ENCODE data around the gene ZNF576. TPM values are rescaled to one million over a fixed set of nuclear protein-coding genes. Genes with fewer than 3 reads are reported as not detected.

The ZNF576 gene
- total and polyA plus RNA-seq, 9 of the 15 experiments (the other 6 are each of a cell fraction or from before 2014, with no cell fraction given) = 6.8 to 18.2 (median 12.2) TPM

- TF ChIP-seq ZNF311 (CRISPR knock-in tag; IDR thresholded peaks at IDR 0.05) (no peak), NFXL1 (CRISPR knock-in tag; IDR thresholded peaks at IDR 0.05) (no peak), SAFB2 (IDR thresholded peaks at IDR 0.05; ENCODE audit: borderline replicate concordance, low read depth, low read length, severe bottlenecking) (no peak), JUN (IDR thresholded peaks at IDR 0.05; ENCODE audit: borderline replicate concordance, low read depth, low read length) (no peak), JUN (CRISPR knock-in tag; IDR thresholded peaks at IDR 0.05; ENCODE audit: borderline replicate concordance) (no peak), SP2 (IDR thresholded peaks at IDR 0.05; ENCODE audit: extremely low read depth, low read depth, low read length, poor library complexity, severe bottlenecking) (no peak), NUFIP1 (IDR thresholded peaks at IDR 0.05; ENCODE audit: partially characterized antibody) (no peak), KAT8 (IDR thresholded peaks at IDR 0.05; ENCODE audit: low read depth) (no peak), RFX7 (CRISPR knock-in tag; IDR thresholded peaks at IDR 0.05) (no peak), RBM15 (IDR thresholded peaks at IDR 0.05; ENCODE audit: insufficient read depth, low read length) (no peak), ARID4B (CRISPR knock-in tag; IDR thresholded peaks at IDR 0.05) (no peak), HINFP (tag; conservative IDR thresholded peaks at IDR 0.05; ENCODE audit: low read depth) (no peak), DDX20 (tag; IDR thresholded peaks at IDR 0.05; ENCODE audit: low read depth) (no peak), GATAD2B (IDR thresholded peaks at IDR 0.05; ENCODE audit: borderline replicate concordance) (no peak), PTRF (tag; IDR thresholded peaks at IDR 0.05) (no peak), PHF8 (IDR thresholded peaks at IDR 0.05; ENCODE audit: borderline replicate concordance, low read length) (no peak), ZNF696 (CRISPR knock-in tag; conservative IDR thresholded peaks at IDR 0.05) (no peak), CTBP1 (IDR thresholded peaks at IDR 0.05; ENCODE audit: borderline replicate concordance) (no peak), PCBP1 (IDR thresholded peaks at IDR 0.05; ENCODE audit: low read depth, low read length, poor library complexity, severe bottlenecking) (no peak)
- no TSS peak for BruUV-seq (replicated peaks)
- ChIA-PET POLR2A (interaction anchor here (8.7 kb wide), 1 partner anchor 15 kb away, joined by 60 read pairs; the partner anchor contains the start of genes IRGQ and ZNF576), CTCF (ENCODE audit: low intra/inter-chr PET ratio) (no interaction called here)
- Histone ChIP-seq H3K36me3 (ENCODE audit: control insufficient read depth, insufficient read depth, low read length) (peaks cover 47% of the 10 kb centered on the region; the same call in 2 of the 3 replicates), H3K27me3 (ENCODE audit: control insufficient read depth in 2 of 2, insufficient read depth in 2 of 2, low read length in 2 of 2) (no peaks in the 10 kb centered on the region), H3K27ac (ENCODE audit: extremely low read depth, low read depth, low read length) (peak within 1 kb of the TSS; percentile 58; the same call in 2 of the 3 replicates), H2AFZ (ENCODE audit: low read depth, low read length) (no peak within 1 kb of the TSS), H3K4me1 (replicated peaks in 1 of 2; ENCODE audit: control insufficient read depth in 2 of 2, insufficient read depth in 2 of 2, low read length in 2 of 2) (peaks cover 27 to 41% of the 10 kb centered on the region in 2 experiments), H3K9me3 (replicated peaks; ENCODE audit: control insufficient read depth, insufficient read depth, low read depth, low read length) (no peaks in the 10 kb centered on the region), H3K4me3 (no peak within 1 kb of the TSS), H3K9ac (ENCODE audit: insufficient read depth in 1 of 2, low read depth in 2 of 2, low read length in 2 of 2) (peak within 1 kb of the TSS in 1 of 2 experiments; percentile 84; a peak in 2 of 4 replicates), H3K79me2 (ENCODE audit: control insufficient read depth, insufficient read depth, low read length) (peaks cover 24% of the 10 kb centered on the region), H3K9me1 (ENCODE audit: control insufficient read depth, insufficient read depth, low read length) (peaks cover 6% of the 10 kb centered on the region), H3K4me2 (ENCODE audit: insufficient read depth, low read length) (no peak within 1 kb of the TSS), H4K20me1 (replicated peaks; ENCODE audit: control insufficient read depth, insufficient read depth, low read length) (no peaks in the 10 kb centered on the region)
- intact Hi-C loops (cut with micrococcal nuclease) (no loop called here), in situ Hi-C loops (cut with MboI) (no loop called here)
- 96% methylated on average over 3 of the region's 3 CpGs for WGBS (ENCODE audit: insufficient coverage, low coverage, missing lambda C conversion rate)
- ATAC-seq = no peak
- no peak for DNase-seq (ENCODE audit: extremely low read depth in 1 of 4, low spot score in 3 of 4)
- no peak for FAIRE-seq
These were observed 15.4 kb downstream of the ZNF576 start, which contains the start of gene SRRM5 for GRCh38 chr19:43611788-43612187. Gene SRRM5 (plus strand): TSS chr19:43612088. CDS start chr19:43612122, 34 bp downstream.
